SK-N-SH (cell line): ENCODE results near the gene HTR6. TPM values are rescaled to one million over a fixed set of nuclear protein-coding genes. Genes with fewer than 3 reads are reported as not detected.

Experiments used
- CTCF ChIA-PET: fragments of 300-600, 350-600 bp; formaldehyde crosslinking; extraction: SDS; loops from one replicate; lab custom pipeline; 2021; lab: Yijun Ruan, JAX
- POLR2A ChIA-PET: fragments of 350-600 bp; sonication (Branson Sonifier 250); formaldehyde crosslinking; extraction: SDS; loops from one replicate; lab custom pipeline; 2020; ENCODE audit warnings: antibody characterized with exemption, inconsistent platforms; lab: Yijun Ruan, JAX
- DNase-seq: peaks from one replicate; pipeline ENCODE4 v3.0.0; 2012
- H2AFZ ChIP-seq: fragments of 200-600 bp; sonication (generic); 2 replicates; pipeline ENCODE4 v1.8.1; 2016; ENCODE audit warnings: antibody characterized with exemption, mild to moderate bottlenecking, low read depth
- H3F3A ChIP-seq: fragments of 200-600 bp; sonication (generic); replicated peaks from 2 replicates; pipeline ENCODE3; 2016; ENCODE audit warnings: antibody characterized with exemption, mild to moderate bottlenecking; ENCODE audit not compliant: insufficient read depth
- H3K27ac ChIP-seq, 2 experiments: fragments of 200-500 bp in 1 of 2; fragments of 200-600 bp in 1 of 2; sonication (Bioruptor generic) in 1 of 2; sonication (generic), shearing (Covaris generic) in 1 of 2; 2 replicates each; pipeline versions ENCODE4 v1.5.1 to v1.6.1; 2014 to 2016; ENCODE audit warnings: low read depth in 2 of 2, inconsistent platforms in 1 of 2, low read length in 1 of 2, mild to moderate bottlenecking in 1 of 2, mixed read lengths in 1 of 2
- H3K27me3 ChIP-seq: fragments of 200-600 bp; sonication (generic), shearing (Covaris generic); 2 replicates; pipeline ENCODE4 v1.6.1; 2016; ENCODE audit warnings: mixed run types; ENCODE audit not compliant: insufficient read depth
- H3K36me3 ChIP-seq, 2 experiments: fragments of 200-500 bp in 1 of 2; fragments of 200-600 bp in 1 of 2; sonication (Bioruptor generic) in 1 of 2; sonication (generic) in 1 of 2; replicated peaks in 1 of 2; 2 replicates each; pipeline versions ENCODE3 to v1.5.1; 2014 to 2016; ENCODE audit warnings: low read length in 1 of 2, mild to moderate bottlenecking in 1 of 2; ENCODE audit not compliant: insufficient read depth in 2 of 2, control insufficient read depth in 1 of 2
- H3K4me1 ChIP-seq, 2 experiments: fragments of 200-500 bp in 1 of 2; fragments of 200-600 bp in 1 of 2; sonication (Bioruptor generic) in 1 of 2; sonication (generic), shearing (Covaris generic) in 1 of 2; 2 replicates each; pipeline versions ENCODE4 v1.5.1 to v1.6.1; 2014 to 2016; ENCODE audit warnings: low read depth in 1 of 2, low read length in 1 of 2, mixed run types in 1 of 2; ENCODE audit not compliant: insufficient read depth in 2 of 2, control insufficient read depth in 1 of 2
- H3K4me2 ChIP-seq: fragments of 200-600 bp; sonication (generic), shearing (Covaris generic); 2 replicates; pipeline ENCODE4 v1.6.1; 2017; ENCODE audit warnings: mixed run types
- H3K4me3 ChIP-seq, 2 experiments: fragments of 200-500 bp in 1 of 2; fragments of 200-600 bp in 1 of 2; sonication (Bioruptor generic) in 1 of 2; sonication (generic), shearing (Covaris generic) in 1 of 2; 2 replicates each; pipeline versions ENCODE4 v1.5.1 to v1.8.1; 2014 to 2016; ENCODE audit warnings: low read depth in 2 of 2, inconsistent platforms in 1 of 2, low read length in 1 of 2, mild to moderate bottlenecking in 1 of 2, mixed read lengths in 1 of 2, moderate library complexity in 1 of 2
- H3K79me2 ChIP-seq: fragments of 200-600 bp; sonication (generic); 2 replicates; pipeline ENCODE4 v1.8.1; 2017; ENCODE audit warnings: mild to moderate bottlenecking; ENCODE audit not compliant: insufficient read depth
- H3K9ac ChIP-seq: fragments of 200-600 bp; sonication (generic); 2 replicates; pipeline ENCODE4 v1.6.1; 2017; ENCODE audit warnings: mixed run types
- H3K9me2 ChIP-seq: fragments of 200-600 bp; sonication (generic); 2 replicates; pipeline ENCODE4 v1.6.1; 2017; ENCODE audit warnings: mixed run types
- H3K9me3 ChIP-seq: fragments of 200-600 bp; sonication (generic); 2 replicates; pipeline ENCODE4 v1.6.1; 2017; ENCODE audit warnings: mixed run types, mild to moderate bottlenecking, moderate library complexity
- H4K20me1 ChIP-seq: fragments of 200-600 bp; sonication (generic); 2 replicates; pipeline ENCODE4 v1.6.1; 2017; ENCODE audit warnings: mild to moderate bottlenecking, mixed run types; ENCODE audit not compliant: insufficient read depth
- CTCF ChIP-seq: fragments of 200-600 bp; sonication (generic); IDR thresholded peaks from 2 replicates; pipeline ENCODE4 v1.6.1; 2017; ENCODE audit warnings: antibody characterized with exemption, mild to moderate bottlenecking, moderate library complexity
- ELF1 ChIP-seq: IDR thresholded peaks from 2 replicates; pipeline ENCODE4 v1.4.0; 2012
- EZH2phosphoT487 ChIP-seq: fragments of 200-600 bp; sonication (generic); IDR thresholded peaks from 2 replicates; pipeline ENCODE4 v1.6.1; 2017; ENCODE audit warnings: low read depth, mixed run types, mild to moderate bottlenecking, antibody characterized with exemption, moderate library complexity, borderline replicate concordance
- FOSL2 ChIP-seq: IDR thresholded peaks from 2 replicates; pipeline ENCODE4 v1.4.0; 2012; ENCODE audit warnings: low read depth, mild to moderate bottlenecking, moderate library complexity, borderline replicate concordance
- FOXJ3 ChIP-seq: sonication (generic); formaldehyde crosslinking; IDR thresholded peaks from 2 replicates; pipeline ENCODE4 v1.5.1; 2020; ENCODE audit warnings: mild to moderate bottlenecking, missing genetic modification reagents
- GABPA ChIP-seq: IDR thresholded peaks from 2 replicates; pipeline ENCODE4 v1.4.0; 2012; ENCODE audit warnings: low read depth, mild to moderate bottlenecking
- GATA2 ChIP-seq: sonication (generic); formaldehyde crosslinking; IDR thresholded peaks from 2 replicates; pipeline ENCODE4 v1.5.0; 2020; ENCODE audit warnings: mild to moderate bottlenecking, missing genetic modification reagents
- IRF3 ChIP-seq: fragments of 150-350 bp; IDR thresholded peaks from 2 replicates; pipeline ENCODE4 v1.6.1; 2016; ENCODE audit warnings: mild to moderate bottlenecking, low read depth, low read length
- JUND ChIP-seq: IDR thresholded peaks from 2 replicates; pipeline ENCODE4 v1.4.0; 2012
- MAX ChIP-seq: IDR thresholded peaks from 2 replicates; pipeline ENCODE4 v1.4.0; 2012; ENCODE audit warnings: low read depth
- NFIC ChIP-seq: IDR thresholded peaks from 2 replicates; pipeline ENCODE4 v1.4.0; 2012; ENCODE audit warnings: borderline replicate concordance
- RAD21 ChIP-seq: IDR thresholded peaks from 2 replicates; pipeline ENCODE4 v1.6.1; 2012; ENCODE audit warnings: mild to moderate bottlenecking, low read length
- RCOR1 ChIP-seq: fragments of 150-350 bp; IDR thresholded peaks from 2 replicates; pipeline ENCODE4 v1.6.1; 2017; ENCODE audit warnings: antibody characterized with exemption, low read length
- RXRA ChIP-seq: IDR thresholded peaks from 2 replicates; pipeline ENCODE4 v1.4.0; 2012; ENCODE audit warnings: low read depth, mild to moderate bottlenecking, borderline replicate concordance
- SMC3 ChIP-seq: IDR thresholded peaks from 2 replicates; pipeline ENCODE4 v1.6.1; 2012; ENCODE audit warnings: low read depth, low read length, improper control_type of control experiment
- TAF1 ChIP-seq: IDR thresholded peaks from 2 replicates; pipeline ENCODE4 v1.6.1; 2012; ENCODE audit warnings: low read depth, mild to moderate bottlenecking, low read length, moderate library complexity, borderline replicate concordance
- TCF12 ChIP-seq: IDR thresholded peaks from 2 replicates; pipeline ENCODE4 v1.4.0; 2012
- USF1 ChIP-seq: IDR thresholded peaks from 2 replicates; pipeline ENCODE4 v1.4.0; 2012; ENCODE audit warnings: low read depth, borderline replicate concordance
- USF2 ChIP-seq: fragments of 150-350 bp; IDR thresholded peaks from 2 replicates; pipeline ENCODE4 v1.6.1; 2017; ENCODE audit warnings: antibody characterized with exemption, low read length, low read depth, borderline replicate concordance
- ZBTB33 ChIP-seq: IDR thresholded peaks from 2 replicates; pipeline ENCODE4 v1.4.0; 2012; ENCODE audit warnings: low read depth, borderline replicate concordance
- whole genome bisulfite sequencing: methylation state at CpG from one replicate; pipeline ENCODE4 v1.1.6; 2017; ENCODE audit warnings: low lambda C conversion rate; 5-methylcytosine and 5-hydroxymethylcytosine counted together
- polyA plus RNA-seq, 3 experiments: library from polyadenylated mRNA; depleted of rRNA; stranded (reverse); fragments of >200 nt; gene quantifications; 2 replicates each; pipeline ENCODE4 v1.2.3, GENCODE V29; 2012

The HTR6 gene
- polyA plus RNA-seq, 1 of the 3 experiments (the other 2 are of a cell fraction), result 0.05 TPM

GRCh38 chr1:19689085-19689757, 24.5 kb downstream of the HTR6 start:
- no peaks in the 10 kb centered on the region for H3K9me2 ChIP-seq
- no peaks in the 10 kb centered on the region for H3K36me3 ChIP-seq
- POLR2A ChIA-PET, result no interaction called here
- CTCF ChIA-PET, result interaction anchor here (1.0 to 2.5 kb wide), 3 partner anchors 15 to 28 kb away, joined by 3 to 19 read pairs (median 18); no protein-coding TSS in a partner anchor
- H3K4me1 ChIP-seq, result peaks cover 0 to 12% of the 10 kb centered on the region in 2 experiments; a peak in 1 of 4 replicates
- no peak overlapping the region for H3K4me3 ChIP-seq
- no peak for TF ChIP-seq GATA2 (CRISPR knock-in tag)
- TF ChIP-seq RXRA, result no peak
- no peak for TF ChIP-seq RCOR1
- no peak for TF ChIP-seq FOSL2
- no peak for TF ChIP-seq USF2
- TF ChIP-seq USF1, result no peak
- TF ChIP-seq RAD21, result no peak
- no peak overlapping the region for H3K4me2 ChIP-seq
- no peak overlapping the region for H3K9ac ChIP-seq
- H3K79me2 ChIP-seq, result no peaks in the 10 kb centered on the region
- H2AFZ ChIP-seq, result no peak overlapping the region
- H3F3A ChIP-seq, result no peaks in the 10 kb centered on the region
- DNase-seq, result peak; percentile 52
- no peaks in the 10 kb centered on the region for H3K9me3 ChIP-seq
- H3K27me3 ChIP-seq, result no peaks in the 10 kb centered on the region
- WGBS, result 60% methylated on average over 5 of the region's 5 CpGs
- no peaks in the 10 kb centered on the region for H4K20me1 ChIP-seq
- peak overlapping the region in 1 of 2 experiments; percentile 34; a peak in 1 of 4 replicates for H3K27ac ChIP-seq

- no peak overlapping the region for H3K27ac ChIP-seq
- H4K20me1 ChIP-seq, result no peaks in the 10 kb centered on the region
- POLR2A ChIA-PET, result no interaction called here
- H3K9ac ChIP-seq, result no peak overlapping the region
- no peaks in the 10 kb centered on the region for H3K9me3 ChIP-seq
- H3F3A ChIP-seq, result no peaks in the 10 kb centered on the region
- H3K4me3 ChIP-seq, result no peak overlapping the region
- no peaks in the 10 kb centered on the region for H3K79me2 ChIP-seq
- CTCF ChIA-PET, result interaction anchor here (1.5 to 2.5 kb wide), 3 partner anchors 15 to 36 kb away, joined by 4 to 19 read pairs (median 18); no protein-coding TSS in a partner anchor
- peaks cover 0 to 12% of the 10 kb centered on the region in 2 experiments; a peak in 1 of 4 replicates for H3K4me1 ChIP-seq
- H3K27me3 ChIP-seq, result no peaks in the 10 kb centered on the region
- 76% methylated on average over 3 of the region's 3 CpGs for WGBS
- no peak overlapping the region for H3K4me2 ChIP-seq
- no peaks in the 10 kb centered on the region for H3K9me2 ChIP-seq
- H3K36me3 ChIP-seq, result no peaks in the 10 kb centered on the region
- no peak for DNase-seq
- H2AFZ ChIP-seq, result no peak overlapping the region
- TF ChIP-seq EZH2phosphoT487, result no peak
- TF ChIP-seq ELF1, result no peak
- no peak for TF ChIP-seq GABPA
- TF ChIP-seq ZBTB33, result no peak
- no peak for TF ChIP-seq TAF1
- no peak for TF ChIP-seq RAD21
- TF ChIP-seq RCOR1, result no peak
- no peak for TF ChIP-seq SMC3
- TF ChIP-seq NFIC, result no peak
- no peak for TF ChIP-seq MAX
- no peak for TF ChIP-seq FOXJ3 (CRISPR knock-in tag)
- no peak for TF ChIP-seq JUND
- TF ChIP-seq RXRA, result no peak
- TF ChIP-seq IRF3, result no peak
- TF ChIP-seq TCF12, result no peak
- no peak for TF ChIP-seq FOSL2
- TF ChIP-seq CTCF, result no peak
Observed at GRCh38 chr1:19689856-19690255, 25.2 kb downstream of the HTR6 start.
